OCI-LY7 (cell line): ENCODE results near the gene TEAD2.

Source experiments
- EZH2phosphoT487 ChIP-seq: fragments of 200-600 bp; sonication (generic); IDR thresholded peaks from 2 replicates; pipeline ENCODE4 v1.6.1; 2018; ENCODE audit warnings: low read depth, borderline replicate concordance, mild to moderate bottlenecking, mixed run types, antibody characterized with exemption, low read length, moderate library complexity, mixed read lengths
- TF ChIP-seq, protein P1 (sequence below): fragments of 200-600 bp; sonication (generic); conservative IDR thresholded peaks from 2 replicates; pipeline ENCODE4 v1.5.1; 2014; ENCODE audit warnings: mild to moderate bottlenecking, antibody characterized with exemption, low read length, moderate library complexity, mixed read lengths

DNA sequence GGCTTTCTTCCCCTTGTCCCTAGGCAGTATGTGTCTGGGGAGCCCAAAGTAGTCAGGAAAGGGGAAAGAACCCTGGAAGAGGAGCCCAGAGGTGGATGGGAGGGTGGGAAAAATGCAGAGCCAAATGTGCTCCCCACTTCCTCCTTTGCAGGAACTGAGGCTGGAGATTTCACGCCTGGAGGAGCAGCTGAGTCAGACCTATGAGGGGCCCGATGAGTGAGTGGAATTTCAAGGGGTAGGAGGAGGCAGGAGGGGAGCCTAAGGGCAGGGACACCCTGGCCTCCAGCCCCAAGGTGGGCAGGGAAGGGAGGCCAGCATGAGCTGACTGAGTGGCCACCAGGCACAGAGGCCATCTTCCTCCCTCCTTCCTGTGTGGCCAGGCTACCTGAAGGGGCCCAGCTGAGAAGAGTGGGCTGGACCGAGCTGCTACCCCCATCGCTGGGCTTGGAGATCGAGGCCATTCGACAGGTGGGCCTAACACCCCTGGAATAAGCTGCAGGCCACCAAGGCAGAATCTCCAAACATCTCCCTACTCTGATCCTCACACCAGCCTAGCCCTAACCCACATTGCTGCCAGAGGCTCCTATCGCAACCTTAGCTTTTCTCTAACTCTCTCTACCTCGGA is 46.7 kb upstream of the TEAD2 start:
- TF ChIP-seq, protein P1, sequence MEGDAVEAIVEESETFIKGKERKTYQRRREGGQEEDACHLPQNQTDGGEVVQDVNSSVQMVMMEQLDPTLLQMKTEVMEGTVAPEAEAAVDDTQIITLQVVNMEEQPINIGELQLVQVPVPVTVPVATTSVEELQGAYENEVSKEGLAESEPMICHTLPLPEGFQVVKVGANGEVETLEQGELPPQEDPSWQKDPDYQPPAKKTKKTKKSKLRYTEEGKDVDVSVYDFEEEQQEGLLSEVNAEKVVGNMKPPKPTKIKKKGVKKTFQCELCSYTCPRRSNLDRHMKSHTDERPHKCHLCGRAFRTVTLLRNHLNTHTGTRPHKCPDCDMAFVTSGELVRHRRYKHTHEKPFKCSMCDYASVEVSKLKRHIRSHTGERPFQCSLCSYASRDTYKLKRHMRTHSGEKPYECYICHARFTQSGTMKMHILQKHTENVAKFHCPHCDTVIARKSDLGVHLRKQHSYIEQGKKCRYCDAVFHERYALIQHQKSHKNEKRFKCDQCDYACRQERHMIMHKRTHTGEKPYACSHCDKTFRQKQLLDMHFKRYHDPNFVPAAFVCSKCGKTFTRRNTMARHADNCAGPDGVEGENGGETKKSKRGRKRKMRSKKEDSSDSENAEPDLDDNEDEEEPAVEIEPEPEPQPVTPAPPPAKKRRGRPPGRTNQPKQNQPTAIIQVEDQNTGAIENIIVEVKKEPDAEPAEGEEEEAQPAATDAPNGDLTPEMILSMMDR, result no peak
- TF ChIP-seq EZH2phosphoT487, result no peak
